Body of pancreas (tissue), 4 donors: Measurements from ENCODE around the gene COQ3.

ENCODE experiments used
- POLR2A ChIP-seq, 3 donors: fragments of 450-650 bp; IDR thresholded peaks; one replicate each; pipeline ENCODE4 v1.6.1; 2016; ENCODE audit warnings: antibody characterized with exemption in 3 of 3, mild to moderate bottlenecking in 2 of 3
- TF ChIP-seq, protein P1 (sequence below), 7 experiments: fragments of 450-650 bp in 4 of 7; fragments of 200-600 bp in 3 of 7; sonication (generic) in 3 of 7; IDR thresholded peaks; one replicate each; pipeline ENCODE4 v1.5.1; 2016 to 2019; ENCODE audit warnings: antibody characterized with exemption in 7 of 7

DNA sequence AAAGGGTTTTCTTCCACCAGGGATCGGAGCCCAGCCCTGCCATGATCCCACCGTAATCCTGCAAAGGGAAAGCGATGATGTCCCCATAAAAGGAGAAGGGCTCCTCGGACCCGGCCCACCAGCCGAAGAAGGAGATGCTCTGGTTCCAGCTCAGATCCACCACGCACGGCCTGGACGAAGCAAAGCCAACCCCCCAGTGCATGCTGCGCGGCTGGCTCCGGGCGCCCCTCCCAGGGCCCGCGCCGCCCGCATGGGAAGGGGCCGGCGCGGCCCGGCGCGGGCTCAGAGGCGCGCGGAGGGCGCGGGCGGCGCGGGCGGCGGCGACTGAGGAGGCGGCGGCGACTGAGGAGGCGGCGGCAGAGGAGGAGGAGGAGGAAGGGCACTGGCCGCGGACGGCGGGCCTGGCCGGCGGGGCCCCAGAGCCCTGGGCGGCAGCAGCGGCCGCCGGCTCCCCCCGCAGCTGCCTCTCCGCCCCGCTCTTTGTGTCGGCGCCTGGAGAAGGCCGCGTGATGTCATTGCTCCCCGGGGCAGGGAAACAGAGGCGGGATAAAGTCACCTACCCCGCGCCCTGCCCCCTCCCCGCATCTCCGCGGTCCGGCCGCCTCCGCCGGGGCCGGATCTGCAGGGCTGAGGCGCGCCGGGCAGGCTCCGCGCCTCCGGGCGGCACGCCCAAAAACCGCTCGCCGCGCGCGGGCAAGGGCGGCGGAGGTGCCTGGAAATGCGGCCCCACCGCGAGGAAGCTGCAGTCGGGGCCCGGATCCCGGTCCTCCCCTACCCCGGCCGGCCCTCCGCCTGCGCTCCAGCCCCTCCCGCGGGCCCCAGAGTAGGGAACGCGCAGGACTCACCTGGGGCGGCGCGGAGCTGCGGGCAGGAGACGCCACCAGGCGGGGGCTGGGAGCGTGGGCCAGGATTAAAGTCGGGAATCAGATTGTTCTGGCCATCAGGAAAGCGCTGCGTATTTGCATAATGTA lies 44.5 kb downstream of the COQ3 start, which contains the start of gene FAXC:
- TF ChIP-seq, protein P1, sequence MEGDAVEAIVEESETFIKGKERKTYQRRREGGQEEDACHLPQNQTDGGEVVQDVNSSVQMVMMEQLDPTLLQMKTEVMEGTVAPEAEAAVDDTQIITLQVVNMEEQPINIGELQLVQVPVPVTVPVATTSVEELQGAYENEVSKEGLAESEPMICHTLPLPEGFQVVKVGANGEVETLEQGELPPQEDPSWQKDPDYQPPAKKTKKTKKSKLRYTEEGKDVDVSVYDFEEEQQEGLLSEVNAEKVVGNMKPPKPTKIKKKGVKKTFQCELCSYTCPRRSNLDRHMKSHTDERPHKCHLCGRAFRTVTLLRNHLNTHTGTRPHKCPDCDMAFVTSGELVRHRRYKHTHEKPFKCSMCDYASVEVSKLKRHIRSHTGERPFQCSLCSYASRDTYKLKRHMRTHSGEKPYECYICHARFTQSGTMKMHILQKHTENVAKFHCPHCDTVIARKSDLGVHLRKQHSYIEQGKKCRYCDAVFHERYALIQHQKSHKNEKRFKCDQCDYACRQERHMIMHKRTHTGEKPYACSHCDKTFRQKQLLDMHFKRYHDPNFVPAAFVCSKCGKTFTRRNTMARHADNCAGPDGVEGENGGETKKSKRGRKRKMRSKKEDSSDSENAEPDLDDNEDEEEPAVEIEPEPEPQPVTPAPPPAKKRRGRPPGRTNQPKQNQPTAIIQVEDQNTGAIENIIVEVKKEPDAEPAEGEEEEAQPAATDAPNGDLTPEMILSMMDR (IDR thresholded peaks at IDR 0.05) = peak; percentile 13 to 58 (median 45)
- TF ChIP-seq POLR2A (IDR thresholded peaks at IDR 0.05) = peak; percentile 35 to 51 (median 42)
